NCI-H146 (cell line): ENCODE measurements around the gene RNF225.
"Not testable (repeated sequence)": the region's sequence is repeated elsewhere in the genome, so short reads cannot be mapped to it uniquely, and the experiment has no call there.

ENCODE experiments used
- DNase-seq: peaks from one replicate; lab custom pipeline; 2025; lab: John Stamatoyannopoulos, UW

RNF225 gene

DNA sequence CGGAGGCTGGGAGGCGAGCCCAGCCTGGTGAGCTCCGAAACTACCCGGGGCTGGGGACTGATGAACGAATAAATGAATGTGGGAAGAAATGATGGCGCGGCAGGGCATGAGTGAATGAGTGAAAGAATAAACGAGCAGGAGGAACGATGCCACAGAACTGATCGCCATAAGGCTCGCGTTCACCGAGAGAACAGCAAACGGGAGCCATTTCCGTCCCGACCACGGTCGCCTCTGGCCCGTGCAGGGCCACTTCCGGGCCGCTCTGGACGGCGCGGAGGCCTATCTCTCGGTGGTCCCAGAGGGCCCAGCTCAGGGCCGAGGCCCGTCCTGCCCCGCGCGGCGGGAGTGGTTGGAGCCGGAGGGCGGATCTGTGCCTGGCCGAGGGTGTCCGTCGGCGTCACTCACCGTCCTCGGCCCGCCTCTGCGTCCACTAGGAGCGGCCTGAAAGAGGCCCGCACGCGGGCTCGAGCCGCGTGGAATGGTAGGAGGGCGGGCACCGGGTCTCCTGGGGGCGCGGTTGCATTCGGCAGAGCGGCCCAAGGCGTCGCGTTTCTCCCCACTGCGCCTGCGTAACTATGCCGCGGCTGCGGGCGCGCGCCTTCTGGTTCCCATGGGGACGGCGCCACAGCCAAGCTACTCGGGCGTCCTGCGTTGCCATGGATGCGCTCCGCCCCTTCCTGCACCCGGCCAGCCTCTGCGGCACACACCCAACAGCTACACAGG, 33.0 kb upstream of the RNF225 start, which contains the start of gene ZNF497:
Gene ZNF497 (minus strand): TSS at position 480 of the 723 bp plus-strand sequence. CDS start 5,116 bp downstream, outside the sequence.
- peak; percentile 98 for DNase-seq

- no peak for DNase-seq
These were observed 31.3 kb upstream of the RNF225 start for GRCh38 chr19:58364146-58364545.

DNA sequence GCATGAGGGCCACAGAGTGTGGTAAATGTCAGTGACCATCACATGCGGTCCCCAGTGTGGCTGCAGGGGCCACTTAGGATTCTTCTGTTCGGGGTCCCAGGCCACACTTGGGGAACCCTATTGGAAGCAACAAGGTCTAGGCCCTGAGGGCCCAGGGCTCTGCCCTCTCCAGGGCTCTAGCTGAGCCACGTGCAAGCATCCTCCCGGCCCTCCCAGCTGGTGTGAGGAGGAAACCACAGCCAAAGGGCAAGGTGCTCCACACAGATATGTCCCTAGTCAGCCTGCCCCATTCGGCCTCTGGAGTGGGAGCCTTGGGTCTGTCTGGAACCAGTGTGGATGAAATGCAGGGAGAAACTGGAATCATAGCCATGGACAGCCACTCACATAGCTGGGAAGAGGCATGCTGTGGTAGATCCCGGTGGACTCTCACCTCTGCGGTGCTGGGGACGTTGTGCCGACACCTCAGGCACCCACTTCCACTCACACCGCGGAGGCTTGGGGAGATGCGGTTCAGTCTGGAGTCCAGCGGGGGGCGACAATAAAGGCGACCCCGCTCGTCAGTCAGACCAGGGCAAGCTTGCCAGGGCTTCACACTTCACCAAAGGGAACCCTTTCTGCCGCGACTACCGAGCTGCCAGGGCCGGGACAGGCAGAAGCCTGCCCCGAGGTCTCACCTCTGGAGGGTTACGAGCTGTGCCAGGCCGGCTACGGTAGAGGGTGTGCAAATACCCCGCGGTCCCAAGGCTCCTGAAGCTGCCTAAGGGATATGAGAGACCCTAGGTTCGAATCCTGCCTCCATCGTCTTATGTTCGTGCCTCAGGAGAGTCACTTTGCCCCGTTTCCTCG, 28.6 kb upstream of the RNF225 start:
- no peak for DNase-seq

DNA sequence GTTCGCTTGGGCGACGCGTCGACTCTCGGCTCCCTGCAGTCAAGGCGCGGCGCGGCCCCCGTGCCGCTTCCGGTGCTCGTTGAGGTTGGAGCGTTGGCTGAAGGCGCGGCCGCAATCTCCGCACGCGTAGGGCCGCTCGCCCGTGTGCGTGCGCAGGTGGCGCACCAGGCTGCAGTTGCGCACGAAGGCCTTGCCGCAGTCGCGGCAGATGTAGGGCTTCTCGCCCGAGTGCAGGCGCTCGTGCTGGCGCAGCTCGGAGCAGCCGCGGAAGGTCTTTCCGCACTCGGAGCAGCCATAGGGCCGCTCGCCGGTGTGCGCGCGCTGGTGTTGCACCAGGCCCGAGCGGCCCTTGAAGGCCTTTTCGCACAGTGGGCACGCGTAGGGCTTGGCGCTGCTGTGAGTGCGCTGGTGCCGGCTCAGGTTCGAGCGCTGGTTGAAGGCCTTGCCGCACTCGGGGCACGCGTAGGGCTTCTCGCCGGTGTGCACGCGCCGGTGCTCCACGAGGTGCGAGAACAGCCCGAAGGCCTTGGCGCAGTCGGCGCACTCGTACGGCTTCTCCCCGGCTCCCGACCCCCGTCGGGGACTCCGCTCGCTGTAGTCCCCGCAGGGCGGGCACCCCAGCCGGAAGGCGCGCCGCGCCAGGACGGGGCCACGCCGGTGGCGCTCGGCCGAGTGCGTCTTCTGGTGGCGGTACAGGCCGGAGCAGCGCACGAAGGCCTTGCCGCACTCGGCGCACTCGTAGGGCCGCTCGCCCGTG, 27.6 kb upstream of the RNF225 start:
- no peak for DNase-seq

DNA sequence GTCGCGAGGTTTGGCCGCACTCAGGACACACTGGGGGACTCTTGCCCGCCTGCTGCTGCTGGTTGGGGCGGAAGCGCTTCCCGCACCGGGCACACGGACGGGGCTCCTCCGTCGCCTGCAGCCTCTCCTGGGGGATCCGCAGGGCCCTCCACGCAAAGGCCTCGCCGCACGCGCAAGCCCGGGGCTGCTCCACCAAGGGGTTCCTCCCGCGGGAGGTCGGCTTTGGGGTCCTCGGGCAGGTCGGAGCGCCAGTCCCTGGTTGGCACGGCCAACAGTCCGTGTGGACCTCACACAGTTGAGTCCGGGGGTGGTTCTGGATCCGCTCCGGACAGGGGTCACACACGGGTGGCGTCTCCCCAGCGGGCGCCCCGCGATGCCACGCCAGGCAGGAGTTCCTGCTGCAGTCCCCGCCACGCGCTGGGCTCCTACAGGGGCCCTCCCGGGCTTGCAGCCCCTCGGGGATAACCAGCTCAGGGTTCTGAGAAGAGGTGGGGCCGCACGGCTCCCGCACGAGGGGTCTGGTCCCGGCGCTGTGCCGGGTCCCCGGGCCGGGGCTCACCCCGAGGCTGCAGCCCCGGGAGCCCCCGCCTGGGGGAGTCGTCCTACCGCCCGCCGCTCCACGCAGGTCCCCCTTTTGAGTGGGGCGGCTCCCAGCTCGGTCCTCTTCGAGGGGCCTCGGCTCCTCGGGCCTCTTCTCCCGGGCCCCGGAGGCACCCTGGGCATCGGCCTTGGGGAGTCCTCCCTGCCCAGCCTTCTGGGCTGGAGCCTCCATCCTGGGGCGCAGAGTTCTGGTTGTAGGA, 26.7 kb upstream of the RNF225 start:
- no peak for DNase-seq

DNA sequence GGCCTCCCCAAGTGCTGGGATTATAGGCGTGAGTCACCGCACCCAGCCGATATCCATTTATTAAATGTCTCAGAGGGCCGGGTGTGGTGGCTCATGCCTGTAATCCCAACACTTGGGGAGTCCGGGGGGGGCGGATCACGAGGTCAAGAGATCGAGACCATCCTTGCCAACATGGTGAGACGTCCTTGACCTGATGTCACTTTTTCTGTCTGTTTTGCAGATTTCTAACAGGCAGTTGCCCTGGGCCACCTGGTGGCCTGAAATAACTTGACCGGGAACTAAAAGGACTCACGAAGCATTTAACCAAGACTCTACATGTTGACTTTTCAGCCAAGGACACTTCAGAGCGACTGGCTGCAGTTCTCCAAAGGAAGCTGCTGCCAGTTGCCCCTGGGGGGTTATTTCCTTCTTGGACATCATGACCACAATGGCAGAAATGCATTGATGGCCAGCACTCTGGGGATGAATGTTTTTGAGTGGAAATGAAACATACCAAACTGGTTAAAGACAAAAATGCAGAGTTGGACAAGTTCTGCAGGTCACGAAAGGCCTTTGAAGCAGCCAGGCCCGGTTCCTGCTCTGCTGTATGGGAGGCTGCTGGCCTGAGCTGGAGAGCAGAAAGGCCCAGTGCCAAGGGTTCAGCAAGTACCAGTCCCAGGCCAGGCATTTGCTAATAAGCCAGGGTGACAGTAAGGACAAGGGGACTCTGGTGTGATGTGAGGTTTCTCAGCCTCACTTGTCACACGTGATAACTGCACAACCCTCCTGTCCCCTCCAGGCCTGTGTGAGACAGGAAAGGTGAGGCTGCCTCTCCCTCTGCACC, 22.9 kb upstream of the RNF225 start:
- no peak for DNase-seq

DNA sequence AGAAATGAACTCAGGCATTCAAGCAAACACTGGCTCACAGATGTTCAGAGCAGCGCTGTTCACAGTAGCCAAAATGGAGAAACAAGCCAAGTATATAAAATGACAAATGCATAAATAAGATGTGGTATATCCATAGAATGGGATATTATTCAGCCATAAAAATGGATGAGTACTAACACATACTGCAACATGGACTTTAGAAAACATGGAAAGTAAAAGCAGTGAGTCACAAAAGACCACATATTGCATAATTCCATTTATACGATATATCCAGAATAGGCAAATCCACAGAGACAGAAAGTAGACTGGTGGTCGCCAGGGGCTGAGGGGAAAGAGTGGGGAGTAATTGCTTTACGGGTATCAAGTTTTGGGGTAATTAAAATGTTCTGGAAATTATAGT, 21.3 kb upstream of the RNF225 start:
- DNase-seq = no peak

GRCh38 chr19:58376724-58377123, 18.7 kb upstream of the RNF225 start:
- DNase-seq = not testable (repeated sequence)

- DNase-seq = no peak
These were observed 16.2 kb upstream of the RNF225 start for GRCh38 chr19:58379246-58379645.

DNA sequence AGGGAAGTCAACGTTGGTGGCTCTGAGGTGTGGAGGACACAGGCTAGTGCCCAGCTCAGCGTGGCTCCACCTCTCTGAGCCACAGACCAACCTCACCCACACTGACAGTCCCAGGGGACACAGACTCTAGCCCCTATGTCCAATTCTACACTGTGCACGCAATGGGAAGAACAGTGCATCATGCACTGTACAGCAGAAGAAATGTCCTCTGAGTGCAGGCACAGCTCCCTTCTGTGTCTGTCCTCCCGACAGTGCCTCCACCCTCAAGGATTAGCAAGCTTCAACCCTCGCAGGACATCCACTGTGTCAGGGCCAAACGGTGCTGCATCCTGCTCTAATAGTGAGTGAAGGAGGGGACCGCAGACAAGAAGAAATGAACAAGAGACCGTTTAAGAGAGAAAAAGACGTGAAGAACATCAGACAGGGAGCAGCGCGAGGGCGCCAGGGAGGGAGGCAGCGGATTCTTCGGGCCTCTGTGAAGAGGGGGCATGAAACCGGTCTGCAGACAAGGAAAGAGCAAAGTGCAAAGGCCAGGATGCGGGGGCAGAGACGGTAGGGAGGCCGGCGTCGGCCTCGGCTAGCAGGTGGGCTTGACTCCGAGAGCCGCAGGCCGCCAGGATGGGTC, 15.3 kb upstream of the RNF225 start:
- DNase-seq = no peak

GRCh38 chr19:58380662-58381459, 14.6 kb upstream of the RNF225 start, which contains the start of gene ZNF837:
Gene ZNF837, minus strand, starts transcription at chr19:58381030. Its CDS starts 11,698 bp downstream, at chr19:58369332.
- DNase-seq = peak; percentile 100

- peak; percentile 53 for DNase-seq
These were observed 13.8 kb upstream of the RNF225 start for GRCh38 chr19:58381460-58382212.

DNA sequence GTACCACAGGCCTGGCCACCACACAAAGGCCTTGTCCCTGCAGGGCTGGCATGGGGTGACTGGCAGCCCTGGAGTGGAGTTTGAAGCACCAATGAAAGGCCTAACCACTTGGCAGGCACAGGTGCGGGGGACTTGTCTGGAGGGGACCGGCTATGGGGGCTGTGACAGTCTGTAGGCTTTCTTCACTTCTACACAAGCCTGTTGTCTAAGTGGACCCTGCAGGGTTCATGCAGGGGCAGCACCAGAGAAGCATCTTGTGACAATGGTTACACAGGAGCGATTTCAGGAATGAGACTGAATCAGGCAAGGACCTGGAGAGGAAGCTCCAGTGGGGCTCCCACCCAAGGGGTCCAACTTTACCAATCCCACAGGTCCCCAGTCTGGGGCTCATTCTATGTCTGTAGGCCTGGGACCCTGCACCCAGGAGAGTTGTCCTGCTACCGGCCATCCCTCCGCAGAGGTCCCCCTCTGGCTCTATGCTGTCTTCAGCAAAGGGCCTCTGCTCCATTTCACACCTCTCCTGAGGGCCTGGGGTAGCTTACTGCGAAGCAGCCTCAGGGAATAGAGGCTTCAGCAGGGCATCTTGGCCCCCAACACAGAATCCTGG, 12.4 kb upstream of the RNF225 start:
- no peak for DNase-seq

DNA sequence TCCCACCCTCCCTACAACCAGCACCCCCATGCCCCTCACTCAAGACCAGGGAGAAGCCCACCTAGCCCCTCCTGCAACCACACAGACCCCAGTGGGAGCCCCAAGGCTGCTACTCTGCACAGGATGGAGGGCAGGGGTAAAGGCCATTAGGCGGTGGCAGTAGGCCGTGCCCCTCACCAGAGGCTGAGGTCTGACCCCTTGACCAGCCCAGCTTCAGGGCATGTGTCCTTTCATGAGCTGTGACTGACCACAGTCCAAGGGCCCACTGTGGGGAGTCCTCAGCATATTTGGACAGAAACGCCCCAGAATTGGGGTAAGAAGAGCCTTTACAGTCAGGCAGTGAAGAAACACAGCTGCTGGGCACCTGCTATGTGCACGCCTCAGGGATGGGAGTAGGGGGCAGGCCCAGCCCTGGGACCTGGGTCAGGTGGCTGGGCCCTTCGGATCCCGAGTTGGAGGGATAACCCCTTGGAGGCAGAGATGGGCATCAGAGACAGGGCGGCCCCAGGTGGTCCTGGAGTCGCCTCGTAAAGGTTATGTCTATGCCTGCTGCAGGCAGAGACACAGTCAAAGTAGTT, 10.1 kb upstream of the RNF225 start:
- DNase-seq = no peak

GRCh38 chr19:58385891-58386575, 9.4 kb upstream of the RNF225 start:
- peak; percentile 51 for DNase-seq

- DNase-seq = peak; percentile 99
These were observed 8.7 kb upstream of the RNF225 start, which contains the start of gene RPS5 for GRCh38 chr19:58386576-58387337. Gene RPS5, plus strand, starts transcription at chr19:58387269. Its CDS starts 869 bp downstream, at chr19:58388138.
